GM19397 (cell line): ENCODE data around the gene DYNLL1.
"Not testable (repeated sequence)": the region's sequence is repeated elsewhere in the genome, so short reads cannot be mapped to it uniquely, and the experiment has no call there.

Experiments used
- ATAC-seq: cut with Tn5 transposase; IDR thresholded peaks from one replicate; pipeline ENCODE4 v1.9.1; 2021; ENCODE audit warnings: mild to moderate bottlenecking, moderate library complexity; ENCODE audit not compliant: unreplicated experiment

DYNLL1 gene

DNA sequence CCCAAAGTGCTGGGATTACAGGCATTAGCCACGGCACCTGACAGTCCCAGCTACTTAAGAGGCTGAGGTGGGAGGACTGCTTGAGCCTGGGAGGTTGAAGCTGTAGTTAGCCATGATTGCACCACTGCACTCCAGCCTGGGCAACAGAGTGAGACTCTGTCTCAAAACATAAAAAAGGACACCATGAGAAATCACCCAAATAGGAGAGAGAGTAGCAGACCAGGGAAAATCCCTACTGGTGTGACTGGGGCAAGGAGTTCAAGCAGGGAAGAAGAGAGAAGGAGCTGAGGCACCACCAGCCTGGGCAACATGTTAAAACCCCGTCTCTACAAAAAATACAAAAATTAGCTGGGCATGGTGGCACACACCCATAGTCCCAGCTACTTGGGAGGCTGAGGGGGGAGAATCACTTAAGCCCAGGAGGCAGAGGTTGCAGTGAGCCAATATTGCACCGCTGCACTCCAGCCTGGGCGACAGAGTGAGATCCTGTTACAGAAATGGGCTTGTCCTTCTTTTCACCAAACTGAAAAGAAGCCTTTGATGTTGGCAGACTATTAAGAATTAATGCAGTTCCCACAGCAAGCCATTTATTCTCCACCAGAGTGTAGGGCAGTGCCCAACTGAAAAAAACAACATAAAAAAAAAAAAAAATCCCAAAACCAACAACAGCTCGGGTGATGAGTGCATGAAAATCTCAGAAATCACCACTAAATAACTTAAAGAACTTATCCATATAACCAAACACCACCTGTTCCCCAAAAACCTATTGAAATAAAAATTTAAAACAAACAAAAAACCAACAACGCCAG lies 21.9 kb upstream of the DYNLL1 start:
- no peak for ATAC-seq

DNA sequence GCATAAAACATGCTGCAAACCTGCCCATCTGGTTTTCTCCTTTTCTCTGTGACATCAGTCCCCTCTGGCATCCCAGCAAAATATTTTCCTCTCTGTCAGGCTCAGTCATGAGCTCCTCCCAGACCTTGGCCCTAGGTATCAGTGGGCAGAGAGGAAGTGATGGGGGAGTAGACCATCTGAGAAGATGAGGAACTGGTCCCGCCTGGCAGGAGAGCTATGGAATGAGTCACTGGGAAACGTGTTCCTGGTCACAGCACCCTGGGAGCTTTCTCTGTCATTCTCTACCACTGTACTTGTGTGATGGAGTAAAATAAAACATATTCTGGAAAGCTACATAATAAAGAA lies 21.3 kb upstream of the DYNLL1 start:
- no peak for ATAC-seq

DNA sequence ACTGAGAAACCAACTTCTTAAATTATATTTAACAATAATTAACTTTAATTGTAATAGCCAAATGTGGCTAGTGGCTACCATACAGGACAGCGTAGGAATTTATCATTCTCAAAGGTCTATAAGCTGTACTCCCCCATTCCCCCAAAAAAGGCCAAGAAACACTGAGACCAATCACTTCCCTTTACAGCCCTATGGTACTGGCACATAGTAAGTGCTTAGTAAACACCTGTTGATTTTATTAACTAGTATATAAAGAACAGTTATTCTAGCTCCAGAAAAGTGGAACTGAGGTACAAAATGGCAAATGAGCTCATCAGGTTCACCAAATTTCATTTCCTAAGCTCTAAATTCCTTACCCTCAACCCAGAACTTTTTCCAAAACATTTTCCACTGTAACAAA lies 20.3 kb upstream of the DYNLL1 start:
- no peak for ATAC-seq

DNA sequence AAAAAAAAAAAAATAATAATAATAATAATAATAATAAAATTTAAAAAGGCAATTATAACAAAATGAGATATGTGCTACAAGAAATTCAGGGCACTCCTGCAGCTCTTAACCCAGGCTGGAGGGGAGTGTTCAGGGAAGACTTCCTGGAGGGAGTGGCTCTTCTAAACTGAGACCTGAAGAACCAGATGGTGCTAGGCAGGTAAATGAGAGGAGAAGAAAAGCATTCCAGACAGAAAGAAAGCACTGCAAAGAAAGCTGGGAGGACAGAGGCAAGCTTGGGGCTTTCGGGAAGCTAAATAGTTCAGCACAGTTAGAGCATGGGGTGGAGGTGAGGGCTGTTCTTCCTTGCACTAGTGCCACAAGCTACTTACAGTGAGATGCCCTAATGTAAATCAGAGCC lies 16.5 kb upstream of the DYNLL1 start:
- no peak for ATAC-seq

DNA sequence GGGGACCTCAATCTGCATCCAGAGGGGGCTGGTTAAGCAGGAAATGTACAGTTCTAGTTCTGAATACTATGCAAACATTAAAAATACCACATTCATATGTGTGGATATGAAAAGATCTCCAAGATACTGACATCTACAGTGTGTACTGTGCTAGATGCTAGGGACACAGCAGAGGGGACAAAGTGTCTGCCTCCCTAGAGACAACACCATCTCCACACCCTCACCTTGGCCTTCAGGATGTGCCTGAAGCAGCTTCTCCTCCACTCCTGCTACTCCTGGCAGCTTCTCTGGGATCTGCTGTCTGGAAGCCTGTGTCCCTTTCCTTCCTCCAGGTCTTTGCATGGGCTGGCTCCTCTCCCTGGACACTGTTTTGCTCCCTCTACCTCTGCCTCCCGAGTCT lies 15.7 kb upstream of the DYNLL1 start:
- no peak for ATAC-seq

DNA sequence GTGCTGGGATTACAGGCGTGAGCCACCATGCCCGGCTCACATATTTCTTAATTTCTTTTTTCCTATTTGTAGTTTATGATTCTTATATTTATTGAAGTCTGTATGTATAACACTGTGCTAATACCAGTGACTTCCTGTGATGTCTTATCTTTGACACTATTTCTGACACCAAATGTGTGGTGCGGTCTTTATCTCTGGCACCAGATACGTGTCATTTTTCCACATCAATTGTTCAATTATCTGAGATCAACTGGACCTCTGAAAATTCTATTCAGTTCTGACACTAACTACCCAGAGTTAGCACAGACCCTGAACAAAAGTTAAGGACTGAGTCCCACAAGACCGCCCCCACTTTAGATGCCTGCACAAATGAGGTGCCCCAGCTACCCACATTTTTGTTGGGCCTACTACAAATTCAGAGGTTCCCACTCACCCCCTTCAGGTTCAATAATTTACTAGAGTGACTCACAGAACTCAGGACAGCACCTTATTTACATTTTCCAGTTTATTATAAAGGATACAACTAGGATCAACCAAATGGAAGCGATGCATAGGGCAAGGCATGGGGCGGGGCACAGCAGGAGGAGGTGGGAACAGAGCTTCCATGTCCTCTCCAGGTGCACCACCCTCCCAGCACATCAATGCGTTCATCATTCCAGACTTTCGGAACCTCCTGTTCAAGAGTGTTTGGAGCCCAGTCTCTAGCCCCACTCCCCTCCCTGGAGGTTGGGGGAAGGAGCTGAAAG lies 14.7 kb upstream of the DYNLL1 start:
- no peak for ATAC-seq

DNA sequence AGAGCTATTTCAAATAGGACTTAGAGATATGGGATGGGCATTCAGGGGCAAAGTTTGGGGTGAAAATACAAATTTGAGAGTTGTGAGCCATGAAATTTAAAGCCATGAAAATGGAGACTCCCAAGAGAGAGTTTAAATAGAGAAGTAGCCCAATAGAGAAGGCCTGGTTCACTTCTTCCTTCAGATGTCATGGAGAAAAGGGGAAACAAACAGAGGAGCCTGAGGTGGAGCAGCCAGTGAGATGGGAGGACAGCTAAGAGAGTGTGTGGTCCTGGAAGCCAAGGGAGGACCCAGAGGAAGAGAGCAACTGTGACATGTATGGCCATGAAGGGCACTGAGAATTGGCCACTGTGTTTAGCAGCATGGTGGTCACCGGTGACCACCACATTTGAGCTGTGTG lies 12.3 kb upstream of the DYNLL1 start:
- ATAC-seq = no peak

DNA sequence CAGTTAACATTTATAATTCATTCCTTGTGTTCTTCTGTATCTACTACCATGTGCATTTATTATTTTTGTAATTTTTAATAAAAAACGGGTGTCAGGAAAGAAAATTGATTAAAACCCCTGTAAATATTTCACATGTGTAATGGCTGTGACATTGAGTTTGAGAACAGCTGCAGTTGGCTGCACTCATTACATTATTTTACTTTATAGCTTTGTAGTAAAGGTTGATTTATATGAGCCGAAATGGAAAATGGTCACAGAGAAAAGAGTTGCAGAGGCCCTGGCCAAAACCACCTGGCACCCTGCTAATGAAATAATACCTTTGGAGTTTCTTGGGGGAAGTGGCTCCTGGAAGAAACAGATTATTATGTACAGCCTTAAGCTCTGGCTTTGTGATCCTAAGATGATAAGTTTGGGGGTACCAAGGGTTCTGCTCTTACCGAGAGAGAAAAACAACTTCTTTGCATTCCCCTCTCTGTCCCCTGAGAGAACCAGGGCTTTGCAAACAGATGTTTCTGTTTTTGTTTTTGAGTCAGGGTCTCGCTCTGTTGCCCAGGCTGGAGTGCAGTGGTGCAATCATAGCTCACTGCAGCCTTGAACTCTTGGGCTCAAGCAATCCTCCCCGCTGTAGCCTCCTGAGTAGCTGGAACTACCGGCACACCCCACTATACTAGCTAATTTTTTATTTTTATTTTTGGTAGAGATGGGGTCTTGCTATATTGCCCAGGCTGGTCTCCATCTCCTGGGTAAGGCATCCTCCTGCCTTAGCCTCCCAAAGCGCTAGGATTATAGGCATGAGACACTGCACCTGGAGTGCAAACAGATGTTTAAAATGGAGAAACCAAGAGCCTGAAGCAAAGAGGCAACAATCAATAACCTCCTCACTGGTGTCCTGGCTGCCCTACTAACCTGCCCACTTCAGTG lies 9.7 kb upstream of the DYNLL1 start:
- ATAC-seq = no peak

DNA sequence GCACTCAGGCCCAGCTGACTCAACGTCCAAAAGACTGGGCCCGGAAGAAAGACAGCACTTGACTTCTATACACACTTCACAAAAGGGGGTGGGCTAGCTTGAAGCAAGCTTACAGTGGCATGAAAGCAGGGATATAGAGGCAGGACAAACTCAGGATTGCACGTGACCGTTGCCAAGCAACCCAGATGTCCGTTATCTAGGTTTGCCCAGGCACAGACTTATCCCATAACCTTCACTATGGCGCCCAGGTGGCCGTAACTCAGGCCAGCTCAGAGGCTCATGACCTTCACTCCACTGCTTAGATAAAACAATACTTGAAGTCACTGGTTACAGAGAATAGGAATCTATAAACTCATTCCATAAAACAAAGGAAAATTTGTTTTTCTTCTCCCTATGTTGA lies 8.4 kb upstream of the DYNLL1 start:
- not testable (repeated sequence) for ATAC-seq

DNA sequence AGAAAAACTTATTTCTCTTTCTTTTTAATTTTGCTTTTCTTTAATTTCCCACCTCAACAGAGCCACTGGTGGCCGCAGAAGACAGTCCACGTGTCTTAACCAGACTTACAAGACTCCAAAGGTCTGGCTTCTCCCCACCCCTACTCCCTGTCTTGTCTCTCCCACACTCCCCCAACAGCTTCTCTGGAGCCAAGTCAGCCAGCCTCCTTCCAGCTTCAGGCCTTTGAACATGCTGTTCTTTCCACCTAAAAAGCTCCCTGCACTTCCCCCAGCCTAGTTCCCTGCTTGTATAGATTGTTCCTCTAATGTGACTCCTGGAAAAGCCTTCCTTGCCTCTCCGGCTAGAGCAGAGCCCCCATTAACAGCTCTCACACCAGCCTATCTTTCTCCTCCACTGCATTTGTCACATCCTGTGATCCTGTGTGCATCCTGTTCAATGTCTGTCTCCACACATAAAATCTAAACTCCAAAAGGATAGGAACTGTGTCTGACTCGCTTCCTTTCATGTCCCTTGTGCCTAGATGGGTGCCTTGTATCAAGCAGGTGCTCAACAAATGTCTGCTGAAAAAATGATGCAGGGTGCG lies 7.8 kb upstream of the DYNLL1 start:
- ATAC-seq = no peak

DNA sequence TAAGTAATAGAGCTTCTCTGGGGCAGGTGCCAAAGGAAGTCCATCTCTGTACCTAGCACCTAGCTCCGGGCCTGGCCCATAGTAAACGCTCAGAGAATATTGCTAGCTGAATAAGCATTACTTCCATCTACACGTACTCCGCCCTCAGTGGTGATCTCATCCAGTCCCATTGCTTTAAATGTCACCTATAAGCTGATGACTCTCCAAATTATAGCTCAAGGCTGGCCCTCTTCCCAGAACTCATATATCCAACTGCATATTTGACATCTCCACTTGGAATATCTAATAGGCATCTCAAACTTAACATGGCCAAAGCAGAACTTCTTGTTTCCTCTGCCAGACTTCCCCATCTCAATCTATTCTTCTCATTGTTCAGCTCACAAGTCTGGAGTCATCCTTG lies 6.9 kb upstream of the DYNLL1 start:
- no peak for ATAC-seq

DNA sequence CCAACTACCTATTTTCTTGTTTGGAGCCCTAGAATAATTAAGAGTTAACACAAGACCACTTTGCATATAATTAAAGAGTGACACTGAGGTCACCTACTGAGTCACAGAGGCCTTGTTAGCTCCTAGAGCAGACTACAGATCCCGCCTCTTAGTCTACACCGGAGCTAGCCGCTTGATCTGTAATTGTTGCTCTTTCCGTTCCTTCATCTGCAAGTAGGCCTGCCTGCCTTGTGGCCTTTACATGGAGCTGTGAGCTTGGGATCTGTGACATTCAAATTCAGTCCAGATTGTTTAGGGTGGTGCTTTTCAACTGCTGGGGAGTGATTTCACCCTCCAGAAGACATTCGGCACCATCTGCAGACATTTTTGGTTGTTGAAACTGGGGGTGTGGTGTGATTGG lies 5.6 kb upstream of the DYNLL1 start:
- ATAC-seq = no peak

DNA sequence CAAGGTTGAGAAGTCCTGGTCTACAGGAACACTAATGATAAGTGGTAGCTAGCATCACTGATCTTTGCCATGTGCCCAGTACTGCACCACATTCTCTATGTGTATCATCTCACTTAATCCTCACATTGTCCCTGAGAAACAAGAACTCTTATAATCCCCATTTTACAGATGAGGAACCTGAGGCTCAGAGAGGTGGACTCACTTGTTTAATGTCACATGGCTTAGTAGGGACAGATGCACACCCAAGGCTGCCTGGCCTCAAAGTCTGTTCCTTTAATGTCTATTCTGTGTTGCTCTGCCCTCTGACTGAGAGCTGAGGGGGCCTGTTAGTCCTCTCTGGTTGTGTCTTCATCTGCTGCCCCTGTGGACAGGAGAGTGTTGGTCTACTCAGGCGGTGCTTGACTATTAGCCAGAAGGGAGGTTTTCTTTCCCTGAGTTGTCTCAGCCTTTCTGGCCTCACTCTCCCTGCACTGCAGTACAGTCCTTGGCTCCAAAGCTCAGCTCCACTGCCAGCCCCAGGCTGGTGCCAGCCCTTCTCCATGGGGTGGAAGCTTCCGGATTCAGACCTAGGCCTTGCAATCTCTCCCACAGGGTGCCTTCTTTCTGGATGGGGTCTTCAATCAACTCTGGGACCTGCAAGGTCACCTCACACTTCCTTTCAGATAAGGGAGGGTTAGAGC lies 4.9 kb upstream of the DYNLL1 start:
- ATAC-seq = no peak

DNA sequence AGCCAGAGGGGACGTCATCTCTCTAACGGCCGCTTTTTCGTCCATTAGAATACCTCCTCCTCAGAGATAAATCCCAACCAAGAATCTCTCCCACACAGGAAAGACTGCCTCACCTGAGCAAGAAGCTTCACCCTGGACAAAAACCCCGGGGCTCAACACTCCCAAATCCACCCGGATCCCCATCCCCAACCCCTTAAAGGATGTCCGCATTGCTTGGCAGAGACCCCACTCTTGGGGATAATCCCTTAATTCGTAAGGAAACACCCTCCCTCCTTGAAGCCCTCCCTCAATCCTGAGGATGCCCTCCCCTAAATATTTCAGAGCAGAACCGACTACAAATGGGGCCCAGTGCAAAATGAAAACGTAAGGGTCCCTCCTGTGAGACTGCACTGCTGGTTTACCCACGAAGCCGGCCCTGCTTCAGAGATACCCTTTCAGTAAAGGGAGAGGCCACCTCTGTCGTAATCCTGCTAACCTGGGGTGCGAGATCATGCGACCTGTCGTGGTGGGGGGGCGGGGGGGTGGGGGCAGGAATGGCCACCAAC lies 655 bp upstream of the DYNLL1 start:
- ATAC-seq = no peak

DNA sequence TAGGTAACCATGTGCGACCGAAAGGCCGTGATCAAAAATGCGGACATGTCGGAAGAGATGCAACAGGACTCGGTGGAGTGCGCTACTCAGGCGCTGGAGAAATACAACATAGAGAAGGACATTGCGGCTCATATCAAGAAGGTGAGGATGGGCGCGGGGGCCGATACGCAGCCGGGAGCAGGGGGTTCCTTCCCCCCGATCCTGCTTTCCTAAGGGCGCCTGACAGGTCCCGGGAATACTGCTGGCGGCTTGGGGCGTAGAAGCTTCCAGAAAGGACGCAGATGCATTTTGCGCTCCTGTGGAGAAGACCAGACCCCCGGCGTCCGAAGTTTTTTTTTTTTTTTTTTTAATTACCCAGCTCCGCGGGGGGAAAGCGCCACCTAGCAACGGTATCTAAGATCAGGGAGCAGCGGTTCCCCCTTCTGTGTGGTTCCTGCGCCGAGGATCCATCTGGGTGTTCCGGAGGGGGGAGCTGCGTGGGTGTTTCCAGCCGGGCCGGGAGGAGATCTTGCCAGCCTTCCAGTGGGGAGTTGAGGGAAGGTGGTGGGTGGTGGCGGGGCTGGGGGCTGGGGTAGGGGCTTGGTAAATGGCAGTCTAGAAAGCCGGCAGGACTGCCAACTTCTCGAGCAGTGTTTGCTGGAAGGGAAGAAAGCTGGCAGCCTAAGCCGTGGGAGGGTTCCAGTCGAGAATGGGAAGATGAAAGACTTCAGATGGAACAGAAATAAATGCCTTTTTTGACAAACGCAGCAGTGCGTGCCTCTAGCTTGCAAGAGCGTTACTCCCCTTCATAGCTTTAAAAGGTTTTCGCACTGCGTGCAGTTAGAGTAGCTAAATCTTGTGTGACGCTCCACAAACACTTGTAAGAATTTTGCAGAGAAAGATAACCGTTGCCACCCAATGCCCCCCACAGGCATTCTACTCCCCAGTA lies 764 bp downstream of the DYNLL1 start:
- no peak for ATAC-seq

DNA sequence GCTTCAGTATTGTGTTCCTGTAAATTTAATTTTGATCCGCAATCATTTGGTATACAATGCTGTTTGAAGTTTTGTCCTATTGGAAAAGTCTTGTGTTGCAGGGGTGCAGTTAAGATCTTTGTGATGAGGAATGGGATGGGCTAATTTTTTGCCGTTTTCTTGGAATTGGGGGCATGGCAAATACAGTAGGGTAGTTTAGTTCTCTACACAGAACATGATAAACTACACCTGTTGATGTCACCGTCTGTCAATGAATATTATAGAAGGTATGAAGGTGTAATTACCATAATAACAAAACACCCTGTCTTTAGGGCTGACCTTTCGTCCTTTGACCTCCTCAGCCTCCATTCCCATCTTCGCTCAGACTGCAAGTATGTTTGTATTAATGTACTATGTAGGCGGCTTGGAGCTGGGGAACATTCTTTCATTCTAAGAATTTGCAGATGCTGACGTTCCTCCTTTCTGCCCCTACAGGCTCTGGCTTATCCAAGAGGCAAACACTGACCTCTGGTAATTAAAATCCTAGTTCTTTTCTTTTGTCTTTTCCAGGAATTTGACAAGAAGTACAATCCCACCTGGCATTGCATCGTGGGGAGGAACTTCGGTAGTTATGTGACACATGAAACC lies 1.7 kb downstream of the DYNLL1 start:
- no peak for ATAC-seq

DNA sequence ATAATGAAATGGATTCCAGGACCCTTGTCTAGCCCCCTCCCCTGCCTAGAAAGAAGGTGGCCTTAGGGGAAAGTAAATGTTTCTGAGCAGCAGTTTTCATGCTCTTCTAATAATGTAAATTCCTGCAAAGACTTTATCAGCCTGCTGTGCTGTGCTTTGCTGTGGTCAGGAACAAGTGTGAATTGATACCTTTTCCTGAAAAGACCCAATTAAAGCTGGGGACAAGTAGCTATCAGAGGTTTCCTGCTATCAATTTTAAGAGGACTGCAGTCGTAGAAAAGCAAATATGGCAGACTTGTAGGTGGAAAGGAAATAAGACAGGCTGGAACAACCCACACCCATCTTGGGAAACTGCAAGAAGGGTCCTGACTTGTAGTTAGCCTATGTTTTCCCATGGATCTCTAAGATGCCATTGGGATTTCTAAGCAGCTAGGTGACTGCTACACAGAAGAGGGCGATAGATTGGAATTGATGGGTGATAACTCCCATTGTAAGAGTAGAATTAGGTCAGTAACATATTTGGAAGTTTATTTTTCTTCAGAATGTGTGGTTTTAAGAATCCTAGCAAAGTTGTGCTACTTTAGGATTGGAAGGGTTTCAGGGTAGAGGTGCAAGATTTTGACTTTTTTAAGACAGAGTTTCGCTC lies 3.1 kb downstream of the DYNLL1 start:
- ATAC-seq = no peak

DNA sequence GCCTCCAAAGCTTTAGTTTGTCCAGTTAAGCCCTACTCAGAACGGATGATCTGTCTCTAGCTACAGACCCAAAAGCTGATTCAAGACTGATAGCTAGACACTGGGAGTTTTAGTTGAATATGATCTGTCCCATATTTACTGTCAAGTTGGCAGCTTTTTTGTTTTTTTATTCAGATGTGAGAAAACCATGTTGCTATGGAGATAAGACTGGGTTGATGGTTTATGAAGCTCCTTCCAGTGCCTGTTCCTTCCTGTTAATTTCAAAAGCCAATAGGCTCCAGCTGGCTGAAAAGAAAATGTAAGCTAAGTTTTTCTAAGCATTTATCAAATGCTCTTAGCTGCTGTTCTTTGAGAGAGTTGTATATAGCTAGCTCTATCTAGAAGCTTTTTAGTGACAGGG lies 4.7 kb downstream of the DYNLL1 start:
- ATAC-seq = no peak
